Spleen (tissue), 11 donors: Measurements from ENCODE around the gene VPS9D1. TPM values are rescaled to one million over a fixed set of nuclear protein-coding genes. Genes with fewer than 3 reads are reported as not detected.

Source experiments
- DNase-seq: peaks from one replicate; pipeline ENCODE4 v3.0.0-alpha.2; 2020
- H3K27ac ChIP-seq, 8 donors: fragments of 200-600 bp; sonication (generic) in 7 of 8; 1 replicate in 4 of 8; 2 replicates in 4 of 8; pipeline versions ENCODE4 v1.5.0 to v1.8.0; 2016 to 2021; ENCODE audit warnings: inconsistent platforms in 4 of 8, mild to moderate bottlenecking in 4 of 8, moderate library complexity in 1 of 8
- H3K27me3 ChIP-seq, 7 donors: fragments of 200-600 bp; sonication (generic) in 6 of 7; replicated peaks in 1 of 7; 1 replicate in 4 of 7; 2 replicates in 3 of 7; pipeline versions ENCODE4 v1.5.0 to v1.8.0; 2016 to 2021; ENCODE audit warnings: inconsistent platforms in 3 of 7, mild to moderate bottlenecking in 1 of 7
- H3K36me3 ChIP-seq, 6 donors: fragments of 200-600 bp; sonication (generic) in 5 of 6; 1 replicate in 4 of 6; 2 replicates in 2 of 6; pipeline versions ENCODE4 v1.5.0 to v1.8.0; 2016 to 2021; ENCODE audit warnings: inconsistent platforms in 2 of 6
- H3K4me1 ChIP-seq, 6 donors: fragments of 200-600 bp; sonication (generic) in 5 of 6; 1 replicate in 3 of 6; 2 replicates in 3 of 6; pipeline versions ENCODE4 v1.5.0 to v1.8.0; 2016 to 2021; ENCODE audit warnings: inconsistent platforms in 3 of 6
- H3K4me3 ChIP-seq, 8 donors: fragments of 200-600 bp; sonication (generic) in 7 of 8; 1 replicate in 4 of 8; 2 replicates in 4 of 8; pipeline versions ENCODE4 v1.5.0 to v1.8.0; 2016 to 2021; ENCODE audit warnings: inconsistent platforms in 4 of 8, mild to moderate bottlenecking in 4 of 8, moderate library complexity in 2 of 8
- H3K9me3 ChIP-seq, 8 donors: fragments of 200-600 bp; sonication (generic) in 7 of 8; 1 replicate in 4 of 8; 2 replicates in 4 of 8; pipeline versions ENCODE4 v1.5.0 to v1.8.0; 2016 to 2021; ENCODE audit warnings: inconsistent platforms in 4 of 8
- POLR2A ChIP-seq, 3 donors: fragments of 450-650 bp; IDR thresholded peaks; one replicate each; pipeline ENCODE4 v1.5.1; 2017; ENCODE audit warnings: antibody characterized with exemption in 3 of 3, mild to moderate bottlenecking in 1 of 3
- POLR2AphosphoS5 ChIP-seq, 3 donors: sonication (generic); formaldehyde crosslinking; IDR thresholded peaks; one replicate each; pipeline ENCODE4 v1.5.1; 2017; ENCODE audit warnings: antibody characterized with exemption in 3 of 3
- WGBS, 5 donors: extraction: QIAGEN DNeasy Blood & Tissue Kit in 3 of 5; methylation state at CpG; one replicate each; pipeline versions ENCODE4 v1.1.5 to v1.1.7; 2013 to 2018; 5-methylcytosine and 5-hydroxymethylcytosine counted together
- intact Hi-C: fragments of 100-400 bp; cut with DNase I; formaldehyde crosslinking; loops from one replicate; pipeline ENCODE4 v1.15.0; 2023; ENCODE audit warnings: low total_unique reads
- polyA plus RNA-seq, 3 donors: library from polyadenylated mRNA; stranded (reverse); fragments of 200-250 nt; gene quantifications; one replicate each; pipeline ENCODE4 v1.2.1, GENCODE V29; 2013
- total RNA-seq, 7 donors: library from RNA; depleted of rRNA in 3 of 7; stranded (reverse); fragments of >200 nt in 3 of 7; fragmentation: NEBNext Ultra II Directional in 4 of 7; extraction: Animal tissue kit (Norgen Biotek cat#: 25700) in 4 of 7; gene quantifications; one replicate each; pipeline versions ENCODE4 v1.1.0 to v1.2.1, GENCODE V29; 2016 to 2021
- TF ChIP-seq, protein P1 (sequence below), 11 experiments: fragments of 200-600 bp in 7 of 11; fragments of 450-650 bp in 4 of 11; sonication (generic) in 4 of 11; IDR thresholded peaks in 8 of 11; conservative IDR thresholded peaks in 3 of 11; 1 replicate in 7 of 11; 2 replicates in 4 of 11; pipeline versions ENCODE4 v1.4.0 to v1.8.0; 2016 to 2021; ENCODE audit warnings: antibody characterized with exemption in 11 of 11, inconsistent platforms in 4 of 11, mild to moderate bottlenecking in 1 of 11
- donor health status: healthy with polysubstance abuse.
- donor health status: DM: no; HTN: no; CAD: no; lungs with moderate emphysema.
- donor health status: DM: no; HTN: no; CAD: no.
- donor health status: Bipolar disorder and iron deficiency.
- donor health status: healthy.
- donor health status: DM: no; HTN: no; CAD: no.
- donor health status: DM: yes; HTN: yes; CAD: no.

Gene VPS9D1
- total and polyA plus RNA-seq, 10 donors = 6.0 to 37.2 (median 19.3) TPM

DNA sequence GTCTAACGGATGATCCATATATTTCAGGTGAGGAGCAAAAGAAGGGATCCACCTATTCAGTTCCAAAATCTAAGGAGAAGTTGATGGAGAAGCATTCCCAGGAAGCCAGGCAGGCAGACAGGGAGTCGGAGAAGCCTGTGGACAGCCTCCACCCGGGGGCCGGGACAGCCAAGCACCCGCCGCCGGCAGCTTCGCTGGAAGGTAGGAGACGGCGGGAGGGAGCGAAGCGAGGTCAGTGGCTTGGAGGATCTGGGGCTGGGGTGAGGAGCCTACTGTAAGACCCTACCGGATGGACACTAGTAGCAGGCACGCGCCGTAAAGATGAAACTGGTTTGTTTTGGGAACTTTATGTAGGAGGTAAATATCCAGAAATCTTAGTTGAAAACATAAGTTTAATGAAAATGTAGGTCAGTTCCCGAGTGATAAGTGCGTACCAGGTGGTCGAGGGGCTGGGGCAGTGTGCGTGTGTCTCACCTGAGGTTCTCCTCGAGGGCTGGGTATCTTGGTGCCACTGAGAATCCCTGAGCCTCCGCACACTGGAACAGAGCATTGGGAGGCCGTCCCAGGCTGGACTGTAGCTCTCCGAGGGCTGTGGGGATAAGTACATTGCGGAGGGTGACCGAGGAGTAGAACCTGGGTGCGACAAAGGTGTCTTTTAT is 62.3 kb downstream of the VPS9D1 start:
- intact Hi-C loops = no loop called here
- H3K36me3 ChIP-seq = peaks cover 0 to 38% (median 8%) of the 10 kb centered on the region in 6 donors
- H3K27me3 ChIP-seq = no peaks in the 10 kb centered on the region
- H3K9me3 ChIP-seq = no peaks in the 10 kb centered on the region
- peak; percentile 83 for DNase-seq
- 17 to 24% (median 23%) methylated on average over 27 of the region's 27 CpGs for WGBS, 5 donors
- peak overlapping the region; percentile 82 to 96 (median 90) for H3K27ac ChIP-seq
- no peak for TF ChIP-seq POLR2AphosphoS5 (IDR thresholded peaks at IDR 0.05)
- no peak for TF ChIP-seq POLR2A (IDR thresholded peaks at IDR 0.05)
- TF ChIP-seq, protein P1, sequence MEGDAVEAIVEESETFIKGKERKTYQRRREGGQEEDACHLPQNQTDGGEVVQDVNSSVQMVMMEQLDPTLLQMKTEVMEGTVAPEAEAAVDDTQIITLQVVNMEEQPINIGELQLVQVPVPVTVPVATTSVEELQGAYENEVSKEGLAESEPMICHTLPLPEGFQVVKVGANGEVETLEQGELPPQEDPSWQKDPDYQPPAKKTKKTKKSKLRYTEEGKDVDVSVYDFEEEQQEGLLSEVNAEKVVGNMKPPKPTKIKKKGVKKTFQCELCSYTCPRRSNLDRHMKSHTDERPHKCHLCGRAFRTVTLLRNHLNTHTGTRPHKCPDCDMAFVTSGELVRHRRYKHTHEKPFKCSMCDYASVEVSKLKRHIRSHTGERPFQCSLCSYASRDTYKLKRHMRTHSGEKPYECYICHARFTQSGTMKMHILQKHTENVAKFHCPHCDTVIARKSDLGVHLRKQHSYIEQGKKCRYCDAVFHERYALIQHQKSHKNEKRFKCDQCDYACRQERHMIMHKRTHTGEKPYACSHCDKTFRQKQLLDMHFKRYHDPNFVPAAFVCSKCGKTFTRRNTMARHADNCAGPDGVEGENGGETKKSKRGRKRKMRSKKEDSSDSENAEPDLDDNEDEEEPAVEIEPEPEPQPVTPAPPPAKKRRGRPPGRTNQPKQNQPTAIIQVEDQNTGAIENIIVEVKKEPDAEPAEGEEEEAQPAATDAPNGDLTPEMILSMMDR (IDR thresholded peaks at IDR 0.05 in 8 of 11, conservative IDR thresholded peaks at IDR 0.05 in 3 of 11) = no peak
- H3K4me3 ChIP-seq = peak overlapping the region; percentile 78 to 100 (median 100)
- peaks cover 13 to 54% (median 39%) of the 10 kb centered on the region in 6 donors for H3K4me1 ChIP-seq

DNA sequence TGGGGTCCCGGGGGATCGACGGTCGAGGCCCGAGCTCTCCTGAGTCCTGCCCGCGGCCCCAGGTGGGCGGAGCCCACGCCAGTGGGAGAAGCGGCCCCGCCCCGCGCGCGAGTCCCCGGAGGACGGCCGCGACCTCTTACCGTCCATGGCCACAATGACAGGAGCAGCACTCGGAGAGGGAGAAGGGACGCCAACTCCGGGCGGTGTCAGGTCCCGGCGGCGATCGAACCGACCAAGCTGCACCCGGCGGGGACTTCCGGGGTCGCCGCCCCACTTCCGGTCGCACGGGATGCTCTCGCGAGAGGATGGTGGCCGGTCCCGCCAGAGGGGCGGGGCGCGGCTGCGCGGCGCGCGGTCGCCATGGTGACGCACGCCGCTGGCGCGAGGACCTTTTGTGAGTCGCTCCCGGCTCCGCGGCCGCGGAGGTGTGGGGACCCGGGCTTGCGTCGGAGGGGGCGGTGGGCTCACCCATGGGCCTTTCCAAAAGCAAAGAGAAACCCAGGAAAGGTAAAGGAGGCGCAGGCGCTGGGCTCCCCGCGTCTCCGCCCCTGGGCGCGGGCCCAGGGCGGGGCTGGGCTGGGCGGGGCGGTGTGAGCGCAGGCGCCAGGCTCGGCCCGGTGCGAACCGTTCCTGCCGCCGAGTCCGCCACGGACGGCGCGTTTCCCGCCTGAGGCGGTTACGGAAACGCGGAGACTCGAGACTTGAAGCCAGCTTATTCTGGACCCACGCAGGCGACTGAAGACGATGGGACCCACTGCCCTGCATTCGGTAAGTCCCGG is 63.1 kb downstream of the VPS9D1 start, which contains the start of the genes CHMP1A and SPATA33:
CHMP1A (minus strand) TSS at position 267 of the 779 bp plus-strand sequence; CDS start at position 147, 120 bp downstream.
SPATA33 (plus strand) TSS at position 395 of the 779 bp plus-strand sequence; CDS start at position 471, 76 bp downstream.
- H3K36me3 ChIP-seq = peaks cover 0 to 39% (median 12%) of the 10 kb centered on the region in 6 donors
- H3K4me1 ChIP-seq = peaks cover 13 to 54% (median 39%) of the 10 kb centered on the region in 6 donors
- intact Hi-C loops = no loop called here
- WGBS, 5 donors = 0 to 1% (median 0%) methylated on average over 25 to 99 of the region's 99 CpGs
- no peaks in the 10 kb centered on the region for H3K27me3 ChIP-seq
- H3K9me3 ChIP-seq = no peaks in the 10 kb centered on the region
- TF ChIP-seq, protein P1 (IDR thresholded peaks at IDR 0.05 in 8 of 11, conservative IDR thresholded peaks at IDR 0.05 in 3 of 11) = peak in 4 of 11 experiments; percentile 31 to 44 (median 36)
- TF ChIP-seq POLR2A (IDR thresholded peaks at IDR 0.05) (peak in 2 of 3 donors; percentile 53 to 63), POLR2AphosphoS5 (IDR thresholded peaks at IDR 0.05) (peak; percentile 92 to 96 (median 92))
- DNase-seq = peak; percentile 96
- peak within 1 kb of the TSS; percentile 78 to 100 (median 100) for H3K4me3 ChIP-seq
- H3K27ac ChIP-seq = peak within 1 kb of the TSS; percentile 82 to 96 (median 90)

Other genes with a start within 250 kb of the VPS9D1 start
- 100 to 1,000 TPM; 105 to 203 (median 136) TPM for gene ANKRD11, start 230.3 kb downstream of the VPS9D1 start, total RNA-seq
- gene ANKRD11, start 230.3 kb downstream of the VPS9D1 start, polyA plus RNA-seq = 10 to 100 TPM; 29.0 to 60.0 (median 37.8) TPM
- gene SPG7, start 212.5 kb downstream of the VPS9D1 start, total RNA-seq = 100 to 1,000 TPM in 6 of 7 donors, 10 to 100 TPM in 1; 90.4 to 260 (median 153) TPM
- gene SPG7, start 212.5 kb downstream of the VPS9D1 start, polyA plus RNA-seq = 100 to 1,000 TPM in 2 of 3 donors, 10 to 100 TPM in 1; 64.5 to 189 (median 135) TPM
- gene RPL13, start 160.2 kb downstream of the VPS9D1 start, total RNA-seq = 1,000 to 10,000 TPM; 2,154 to 6,842 (median 2,799) TPM
- gene RPL13, start 160.2 kb downstream of the VPS9D1 start, polyA plus RNA-seq = over 10,000 TPM; 13,171 to 16,278 (median 14,011) TPM
- 1 to 10 TPM in 3 of 7 donors, under 1 TPM in 3, not detected in 1; 0.37 to 2.2 (median 1.0) TPM for gene CPNE7, start 145.1 kb downstream of the VPS9D1 start, total RNA-seq
- gene CPNE7, start 145.1 kb downstream of the VPS9D1 start, polyA plus RNA-seq = 1 to 10 TPM; 2.9 to 4.3 (median 3.7) TPM
- gene DPEP1, start 107.3 kb downstream of the VPS9D1 start, total RNA-seq = 10 to 100 TPM in 1 of 7 donors, 1 to 10 TPM in 5, under 1 TPM in 1; 0.57 to 39.5 (median 4.0) TPM
- gene DPEP1, start 107.3 kb downstream of the VPS9D1 start, polyA plus RNA-seq = 1 to 10 TPM in 1 of 3 donors, under 1 TPM in 2; 0.33 to 2.0 (median 0.83) TPM
- gene CHMP1A, start 63.2 kb downstream of the VPS9D1 start, total RNA-seq = 10 to 100 TPM; 44.4 to 96.2 (median 79.0) TPM
- 10 to 100 TPM; 54.2 to 90.5 (median 63.6) TPM for gene CHMP1A, start 63.2 kb downstream of the VPS9D1 start, polyA plus RNA-seq
- 1 to 10 TPM; 2.9 to 5.7 (median 4.7) TPM for gene SPATA33, start 63.1 kb downstream of the VPS9D1 start, total RNA-seq
- 1 to 10 TPM; 3.8 to 7.0 (median 4.9) TPM for gene SPATA33, start 63.1 kb downstream of the VPS9D1 start, polyA plus RNA-seq
- gene CDK10, start 34.2 kb downstream of the VPS9D1 start, total RNA-seq = 100 to 1,000 TPM in 2 of 7 donors, 10 to 100 TPM in 5; 47.6 to 114 (median 76.3) TPM
- 100 to 1,000 TPM in 2 of 3 donors, 10 to 100 TPM in 1; 74.4 to 201 (median 134) TPM for gene CDK10, start 34.2 kb downstream of the VPS9D1 start, polyA plus RNA-seq
- gene SPATA2L, start 19.2 kb downstream of the VPS9D1 start, total RNA-seq = 10 to 100 TPM in 6 of 7 donors, 1 to 10 TPM in 1; 6.8 to 16.9 (median 10.5) TPM
- 1 to 10 TPM; 4.6 to 6.3 (median 5.7) TPM for gene SPATA2L, start 19.2 kb downstream of the VPS9D1 start, polyA plus RNA-seq
- gene ZNF276, start 639 bp upstream of the VPS9D1 start, total RNA-seq = 10 to 100 TPM; 59.0 to 83.7 (median 65.3) TPM
- 10 to 100 TPM; 28.9 to 63.6 (median 42.9) TPM for gene ZNF276, start 639 bp upstream of the VPS9D1 start, polyA plus RNA-seq
- gene FANCA, start 95.7 kb upstream of the VPS9D1 start, total RNA-seq = 10 to 100 TPM; 15.7 to 28.9 (median 18.0) TPM
- 10 to 100 TPM; 11.5 to 15.3 (median 14.5) TPM for gene FANCA, start 95.7 kb upstream of the VPS9D1 start, polyA plus RNA-seq
- gene SPIRE2, start 107.6 kb upstream of the VPS9D1 start, total RNA-seq = 1 to 10 TPM; 1.2 to 3.2 (median 2.8) TPM
- gene SPIRE2, start 107.6 kb upstream of the VPS9D1 start, polyA plus RNA-seq = 1 to 10 TPM in 1 of 3 donors, under 1 TPM in 2; 0.80 to 1.3 (median 0.98) TPM
- gene TCF25, start 152.7 kb upstream of the VPS9D1 start, total RNA-seq = 100 to 1,000 TPM; 145 to 305 (median 233) TPM
- 100 to 1,000 TPM; 113 to 412 (median 334) TPM for gene TCF25, start 152.7 kb upstream of the VPS9D1 start, polyA plus RNA-seq
- 10 to 100 TPM in 1 of 7 donors, 1 to 10 TPM in 6; 3.0 to 12.5 (median 7.8) TPM for gene MC1R, start 198.0 kb upstream of the VPS9D1 start, total RNA-seq
- gene MC1R, start 198.0 kb upstream of the VPS9D1 start, polyA plus RNA-seq = 1 to 10 TPM; 2.4 to 3.2 (median 2.6) TPM
- 1 to 10 TPM in 3 of 7 donors, under 1 TPM in 2, not detected in 2; 0.43 to 2.4 (median 1.4) TPM for gene TUBB3, start 202.4 kb upstream of the VPS9D1 start, total RNA-seq
- 1 to 10 TPM in 1 of 3 donors, under 1 TPM in 2; 0.41 to 4.3 (median 0.80) TPM for gene TUBB3, start 202.4 kb upstream of the VPS9D1 start, polyA plus RNA-seq
- 100 to 1,000 TPM in 1 of 7 donors, 10 to 100 TPM in 6; 55.3 to 104 (median 72.4) TPM for gene DEF8, start 227.9 kb upstream of the VPS9D1 start, total RNA-seq
- 10 to 100 TPM; 25.7 to 38.0 (median 33.8) TPM for gene DEF8, start 227.9 kb upstream of the VPS9D1 start, polyA plus RNA-seq